Activated CD4-positive, CD25-positive, alpha-beta regulatory T cell treated with anti-CD3 and anti-CD28 coated beads, Interleukin-2, amount 50 U/mL, for 24 hours (primary cell): ENCODE results near the gene ADORA2A.

Experiments
- ATAC-seq, 2 donors: fragments of 150-1000 bp; cut with Tn5 transposase; one replicate each; pipeline ENCODE4 v1.10.0; 2021; ENCODE audit warnings: mild to moderate bottlenecking in 1 of 2, moderate library complexity in 1 of 2

ADORA2A gene

DNA sequence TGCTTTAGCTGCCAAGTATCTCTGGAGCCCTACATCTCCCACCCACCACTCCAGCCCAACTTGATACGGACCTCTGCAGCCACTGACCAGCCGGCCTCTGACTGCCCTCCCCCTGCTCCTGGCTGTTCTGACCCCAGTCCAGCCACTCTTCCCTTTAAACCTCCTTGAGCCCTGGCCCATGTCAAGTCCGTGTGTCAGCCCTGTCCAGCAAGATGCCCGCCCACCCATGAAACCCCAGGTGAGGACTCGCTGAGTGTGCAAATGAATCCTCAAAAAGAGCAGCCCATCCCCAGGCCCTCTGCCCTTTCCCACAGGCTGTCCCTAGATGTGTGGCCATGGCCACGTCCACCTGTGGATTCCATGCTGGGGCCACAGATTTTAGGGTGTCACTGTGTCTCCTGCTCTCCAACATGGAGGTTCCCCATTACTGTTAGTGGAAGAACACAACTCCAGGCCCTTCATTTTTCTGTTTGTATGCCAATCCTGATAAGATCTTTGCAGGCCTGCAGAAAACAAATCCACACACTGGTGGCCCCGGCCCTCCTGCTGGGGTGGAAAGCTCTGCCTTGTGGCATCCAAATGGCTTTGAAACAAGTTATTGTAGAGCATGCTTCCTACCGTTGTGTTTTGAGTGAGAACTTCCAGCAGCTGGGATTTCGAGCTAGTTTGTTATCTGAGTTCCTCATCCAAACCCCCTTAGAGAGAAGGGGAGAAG, 22.7 kb upstream of the ADORA2A start:
- ATAC-seq, result no peak

GRCh38 chr22:24405631-24406321, 21.6 kb upstream of the ADORA2A start:
- no peak for ATAC-seq

DNA sequence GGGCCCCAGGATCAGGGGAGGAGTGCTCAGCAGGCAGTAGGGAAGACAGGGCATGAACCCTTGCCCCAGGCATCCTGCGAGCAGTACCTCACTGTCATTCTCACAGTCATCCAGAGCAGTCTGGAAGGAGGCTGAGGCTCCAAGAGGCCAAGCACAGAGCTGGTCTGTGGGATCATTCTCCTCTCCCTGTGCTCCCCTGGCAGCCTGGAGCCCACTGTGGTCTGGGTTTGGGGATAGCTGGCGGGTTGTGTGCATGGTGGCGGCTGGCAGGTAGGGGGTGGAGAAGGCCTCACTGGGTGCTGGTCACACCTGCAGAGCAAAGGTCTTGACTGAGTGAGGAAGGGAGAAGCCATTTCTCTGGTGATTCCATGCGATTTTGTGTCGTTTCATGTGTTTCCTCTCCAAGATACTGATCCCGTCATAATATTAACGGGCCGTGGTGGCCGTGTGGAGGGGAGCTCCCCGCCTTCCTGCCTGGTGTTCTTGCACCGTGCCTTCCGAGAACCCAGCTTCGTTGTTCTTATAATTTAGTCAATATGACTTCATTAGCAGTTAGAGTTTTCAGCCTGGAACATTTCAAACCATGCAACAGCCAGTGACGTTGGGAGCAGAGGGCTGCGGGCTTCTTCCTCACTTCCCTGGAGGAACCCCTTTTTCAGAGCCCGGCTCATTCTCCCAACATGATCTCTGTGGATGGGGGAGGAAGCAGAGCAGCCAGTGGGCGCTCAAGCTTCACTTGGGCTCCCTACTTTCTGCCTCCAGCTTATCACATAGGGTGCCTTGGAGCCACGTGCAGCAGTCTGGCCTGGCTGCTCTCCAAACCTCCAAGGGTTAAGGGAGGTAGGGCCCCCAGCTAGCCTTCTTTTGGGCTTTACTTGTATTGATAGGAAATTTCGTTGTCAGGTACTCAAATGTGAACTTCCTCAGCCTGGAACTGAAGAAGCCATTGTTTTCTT, 20.8 kb upstream of the ADORA2A start:
- no peak for ATAC-seq

GRCh38 chr22:24407278-24407665, 20.1 kb upstream of the ADORA2A start:
- no peak for ATAC-seq

DNA sequence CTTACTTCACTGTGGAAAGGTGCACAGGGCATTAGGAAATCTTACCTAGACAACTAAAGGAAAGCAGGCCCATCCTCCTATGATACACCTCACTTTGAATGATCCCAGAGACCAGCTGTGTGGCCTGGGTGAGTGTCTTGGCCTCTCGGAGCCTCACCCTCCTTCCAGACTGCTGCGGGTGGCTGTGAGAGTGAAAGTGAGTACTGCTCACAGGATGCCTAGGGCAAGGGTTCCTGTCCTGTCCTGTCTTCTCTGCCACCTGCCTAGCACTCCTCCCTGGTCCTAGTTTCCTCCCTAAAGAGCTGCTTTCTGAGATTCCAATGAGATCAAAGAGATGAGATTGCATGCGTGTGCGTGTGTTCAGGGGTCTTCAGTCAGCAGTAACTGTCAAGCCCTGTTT, 19.5 kb upstream of the ADORA2A start:
- ATAC-seq, result no peak

- no peak for ATAC-seq
These were observed 18.8 kb upstream of the ADORA2A start for GRCh38 chr22:24408630-24409029.

- no peak for ATAC-seq
These were observed 17.7 kb upstream of the ADORA2A start for GRCh38 chr22:24409707-24410106.

DNA sequence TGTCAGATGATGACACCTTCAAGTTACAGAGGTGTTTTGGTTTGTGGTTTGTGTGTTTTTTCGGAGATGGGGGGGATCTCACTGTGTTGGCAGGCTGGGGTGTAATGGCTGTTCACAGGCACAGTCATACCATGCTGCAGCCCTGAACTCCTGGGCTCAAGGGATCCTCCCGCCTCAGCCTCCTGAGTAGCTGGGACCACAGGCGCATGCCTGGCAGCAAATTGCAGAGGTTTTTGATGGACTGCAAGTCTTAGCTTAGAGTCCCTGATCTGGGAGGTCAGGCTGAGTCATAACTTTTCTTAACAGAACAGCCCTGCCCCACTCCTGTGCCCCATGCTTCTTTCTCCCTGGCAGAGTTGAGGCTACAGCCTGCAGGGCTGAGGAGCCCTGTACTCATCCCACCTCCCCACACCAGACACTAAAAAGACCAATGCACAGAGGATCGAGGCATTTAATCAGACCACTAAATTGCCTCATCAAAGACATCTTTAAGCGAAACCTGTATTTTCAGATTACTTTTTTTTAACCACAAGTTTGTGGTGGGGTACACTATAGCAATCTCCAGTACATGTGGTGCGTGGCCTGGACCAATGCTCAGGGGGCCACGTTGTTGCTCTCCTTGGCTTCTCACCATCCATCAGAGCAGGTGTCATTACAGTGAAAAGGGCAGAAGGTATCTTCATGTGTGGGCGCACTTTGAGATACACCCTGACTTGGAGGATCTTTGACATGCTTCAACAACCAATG, 17.1 kb upstream of the ADORA2A start:
- peak; percentile 25 to 50 for ATAC-seq

GRCh38 chr22:24411256-24412004, 16.0 kb upstream of the ADORA2A start:
- no peak for ATAC-seq

GRCh38 chr22:24412274-24412673, 15.1 kb upstream of the ADORA2A start:
- ATAC-seq, result no peak

- ATAC-seq, result no peak
These were observed 14.1 kb upstream of the ADORA2A start for GRCh38 chr22:24413271-24413670.

GRCh38 chr22:24413736-24414385, 13.5 kb upstream of the ADORA2A start:
- no peak for ATAC-seq

DNA sequence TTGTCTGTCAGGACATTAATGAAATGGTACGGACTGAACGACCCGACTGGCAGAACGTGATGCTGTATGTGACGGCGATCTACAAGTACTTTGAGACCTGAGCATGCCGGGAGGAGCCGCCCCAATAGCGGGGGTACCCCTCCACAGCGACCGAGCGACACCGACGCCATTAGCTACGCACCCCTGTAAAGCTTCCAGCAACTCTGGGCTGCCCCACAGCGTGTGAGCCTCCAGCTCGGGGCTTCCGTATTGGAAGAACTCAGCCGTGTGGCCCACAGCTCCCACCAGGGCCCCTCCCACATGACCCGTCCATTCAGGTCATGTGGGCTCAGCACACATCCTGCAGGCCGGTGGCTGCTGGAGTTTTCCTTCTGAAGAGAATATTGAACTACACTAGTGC, 12.9 kb upstream of the ADORA2A start:
- ATAC-seq, result no peak

GRCh38 chr22:24414984-24415945, 12.1 kb upstream of the ADORA2A start:
- ATAC-seq, result no peak

- no peak for ATAC-seq
These were observed 11.3 kb upstream of the ADORA2A start for GRCh38 chr22:24416095-24416494.

DNA sequence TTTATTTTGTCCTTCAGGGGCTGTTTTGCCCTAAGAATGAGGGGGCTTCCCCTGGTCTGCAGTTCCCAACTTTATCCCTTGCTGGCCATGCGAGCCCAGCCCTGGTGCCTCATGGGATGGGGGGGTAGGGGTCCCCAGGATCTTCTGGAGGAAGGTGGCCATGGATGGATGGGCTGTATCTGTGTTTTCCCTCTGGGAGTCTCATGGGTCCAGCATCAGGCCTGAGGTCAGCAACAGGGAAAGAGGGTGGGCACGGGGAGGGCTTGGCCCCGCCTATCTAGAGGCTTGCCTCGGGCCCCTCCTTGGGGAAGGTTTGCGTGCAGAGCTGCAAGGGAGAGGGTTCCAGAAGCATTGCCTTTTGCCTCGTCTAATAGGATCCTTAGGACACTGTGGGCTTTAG, 10.8 kb upstream of the ADORA2A start:
- ATAC-seq, result no peak

GRCh38 chr22:24417200-24417599, 10.2 kb upstream of the ADORA2A start:
- ATAC-seq, result no peak

DNA sequence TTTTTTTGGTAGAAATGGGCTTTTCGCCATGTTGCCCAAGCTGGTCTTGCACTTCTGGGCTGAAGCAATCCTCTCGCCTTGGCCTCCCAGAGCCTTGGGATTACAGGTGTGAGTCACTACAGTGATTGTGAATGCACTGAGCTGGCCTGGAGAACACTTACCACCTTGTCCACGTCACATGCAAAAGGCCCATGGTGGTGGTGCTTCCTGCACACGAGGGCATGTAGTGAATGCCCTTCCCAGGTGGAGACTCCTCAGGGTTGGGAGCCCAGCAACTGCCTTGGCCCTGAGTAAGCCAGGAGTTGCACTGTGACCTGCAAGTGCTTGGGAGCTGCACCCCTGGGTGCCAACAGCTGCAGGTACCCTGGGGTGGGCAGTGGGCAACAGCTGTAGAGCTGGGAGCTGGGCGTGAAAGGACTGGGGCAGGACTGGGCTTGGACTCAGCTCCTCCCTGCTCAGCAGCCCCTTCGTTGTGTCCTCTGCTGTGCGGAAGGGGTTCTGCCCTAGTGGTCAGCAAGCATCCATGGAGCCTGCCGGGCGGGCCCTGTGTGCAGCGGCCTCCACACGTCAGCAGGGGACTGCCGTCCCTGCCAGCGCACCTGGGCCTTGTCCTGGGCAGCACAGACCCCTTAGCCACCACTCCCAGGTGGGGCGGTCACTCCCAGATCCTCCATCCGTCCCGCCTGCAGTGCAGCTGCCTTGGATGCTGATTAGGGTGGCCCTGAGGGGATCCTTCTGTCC, 9.3 kb upstream of the ADORA2A start:
- no peak for ATAC-seq

- ATAC-seq, result no peak
These were observed 8.5 kb upstream of the ADORA2A start for GRCh38 chr22:24418786-24419474.
